ENCODE measurements around the gene ZBED5. TPM values are rescaled to one million over a fixed set of nuclear protein-coding genes. Genes with fewer than 3 reads are reported as not detected.

Gene ZBED5
- total and polyA plus RNA-seq, 9 of the 15 experiments (the other 6 are each of a cell fraction or from before 2014, with no cell fraction given), result 12.4 to 70.7 (median 26.8) TPM

DNA sequence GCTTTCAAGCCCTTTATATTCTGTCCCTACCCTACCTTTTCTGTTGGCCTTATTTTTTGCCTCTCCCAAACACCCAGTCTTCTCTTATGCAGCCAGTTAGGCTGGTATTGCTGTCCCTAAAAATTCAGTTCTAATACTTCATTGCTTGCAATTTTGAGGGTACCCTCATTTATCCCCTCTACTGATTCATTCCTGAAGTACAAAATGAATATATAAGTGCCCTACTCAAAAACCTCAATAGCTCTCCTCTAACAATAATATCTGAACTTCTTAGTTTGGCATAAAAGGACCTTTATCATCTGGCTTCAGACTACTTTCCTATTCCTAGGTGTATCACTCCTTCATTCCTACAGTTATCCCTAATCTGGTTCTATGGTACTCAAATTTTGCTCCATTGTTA, 43.9 kb downstream of the ZBED5 start (continued):
- TF ChIP-seq ZNF408 (CRISPR knock-in tag; IDR thresholded peaks at IDR 0.05; ENCODE audit: low read depth) (no peak), TBL1XR1 (IDR thresholded peaks at IDR 0.05; ENCODE audit: low read length in 2 of 2) (no peak), RBM22 (IDR thresholded peaks at IDR 0.05; ENCODE audit: low read depth, low read length, poor library complexity, severe bottlenecking) (no peak), CREB1 (IDR thresholded peaks at IDR 0.05) (no peak), CREB1 (CRISPR knock-in tag; IDR thresholded peaks at IDR 0.05) (no peak), THAP12 (CRISPR knock-in tag; IDR thresholded peaks at IDR 0.05) (no peak), YY1 (IDR thresholded peaks at IDR 0.05; ENCODE audit: borderline replicate concordance in 1 of 3, control insufficient read depth in 1 of 3, extremely low read depth in 1 of 3, insufficient read depth in 3 of 3, insufficient read length in 1 of 3, insufficient replicate concordance in 2 of 3, low read depth in 1 of 3, low read length in 2 of 3) (no peak), SMARCE1 (IDR thresholded peaks at IDR 0.05) (no peak), ZNF79 (CRISPR knock-in tag; IDR thresholded peaks at IDR 0.05; ENCODE audit: low read depth) (no peak), KLF10 (CRISPR knock-in tag; IDR thresholded peaks at IDR 0.05) (no peak), DDX20 (tag; IDR thresholded peaks at IDR 0.05; ENCODE audit: low read depth) (no peak)
- TF ChIP-seq, protein P1, sequence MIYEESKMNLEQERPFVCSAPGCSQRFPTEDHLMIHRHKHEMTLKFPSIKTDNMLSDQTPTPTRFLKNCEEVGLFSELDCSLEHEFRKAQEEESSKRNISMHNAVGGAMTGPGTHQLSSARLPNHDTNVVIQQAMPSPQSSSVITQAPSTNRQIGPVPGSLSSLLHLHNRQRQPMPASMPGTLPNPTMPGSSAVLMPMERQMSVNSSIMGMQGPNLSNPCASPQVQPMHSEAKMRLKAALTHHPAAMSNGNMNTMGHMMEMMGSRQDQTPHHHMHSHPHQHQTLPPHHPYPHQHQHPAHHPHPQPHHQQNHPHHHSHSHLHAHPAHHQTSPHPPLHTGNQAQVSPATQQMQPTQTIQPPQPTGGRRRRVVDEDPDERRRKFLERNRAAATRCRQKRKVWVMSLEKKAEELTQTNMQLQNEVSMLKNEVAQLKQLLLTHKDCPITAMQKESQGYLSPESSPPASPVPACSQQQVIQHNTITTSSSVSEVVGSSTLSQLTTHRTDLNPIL (CRISPR knock-in tag; IDR thresholded peaks at IDR 0.05), result no peak
